T-helper 22 cell (primary cell): ENCODE measurements around the gene NKX2-1.
"Not testable (repeated sequence)": the region's sequence is repeated elsewhere in the genome, so short reads cannot be mapped to it uniquely, and the experiment has no call there.

Experiments used
- DNase-seq: peaks from one replicate; pipeline ENCODE4 v3.0.0-alpha.2; 2020; ENCODE audit warnings: low read depth

Gene NKX2-1

GRCh38 chr14:36519431-36520321 is at the start of gene NKX2-1:
Gene NKX2-1, minus strand, starts transcription at chr14:36520232. Its CDS starts 103 bp downstream, at chr14:36520129.
- DNase-seq = no peak

- DNase-seq = no peak
Observed at GRCh38 chr14:36556811-36557433, 36.9 kb upstream of the NKX2-1 start.

- DNase-seq = no peak
Observed at GRCh38 chr14:36555998-36556743, 36.1 kb upstream of the NKX2-1 start.

DNA sequence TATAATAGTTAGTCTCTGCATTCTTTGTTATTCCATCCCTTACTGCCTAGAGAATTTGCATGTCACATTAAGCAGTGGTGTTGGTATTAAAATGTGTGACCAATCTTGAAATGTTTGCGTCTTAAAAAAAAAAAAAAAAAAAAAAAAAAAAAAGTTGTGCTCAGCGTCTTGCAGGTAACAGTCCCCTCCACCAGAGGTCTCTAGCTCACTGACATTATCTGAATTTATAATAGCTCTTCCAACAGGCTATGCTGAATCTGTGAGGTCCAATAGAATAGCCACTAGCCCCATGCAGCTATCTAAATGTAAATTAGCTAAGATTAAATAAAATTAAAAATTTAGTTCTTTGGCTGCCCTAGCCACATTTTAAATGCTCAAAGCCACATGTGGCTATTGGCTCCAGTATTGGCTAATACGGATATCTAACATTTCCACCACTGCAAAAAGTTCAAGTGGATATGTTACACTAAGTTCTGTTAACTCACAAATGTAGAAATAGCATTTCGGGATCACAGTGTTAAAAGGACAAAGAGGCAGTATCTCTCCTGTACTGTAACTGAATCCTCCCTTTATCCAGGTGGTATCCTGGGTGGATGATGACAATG is 33.7 kb upstream of the NKX2-1 start:
- no peak for DNase-seq

DNA sequence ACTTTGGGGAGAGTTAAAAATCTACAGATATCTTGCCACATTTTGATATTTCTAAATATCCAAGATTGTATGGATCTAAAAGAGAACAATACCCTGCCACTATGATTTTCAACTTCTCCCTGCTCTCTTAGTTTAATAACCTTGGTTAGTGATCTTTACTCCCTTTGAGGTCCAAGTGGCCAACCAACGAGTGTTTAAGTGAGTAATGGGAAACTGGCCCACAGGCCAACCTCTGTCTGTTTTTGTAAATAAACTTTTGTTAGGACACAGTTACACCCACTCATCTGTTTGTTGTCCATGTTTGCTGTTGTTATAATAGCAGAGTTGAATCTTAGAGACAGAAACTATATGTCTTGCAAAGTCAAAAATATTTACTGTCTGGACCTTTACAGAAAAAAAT is 30.9 kb upstream of the NKX2-1 start:
- no peak for DNase-seq

DNA sequence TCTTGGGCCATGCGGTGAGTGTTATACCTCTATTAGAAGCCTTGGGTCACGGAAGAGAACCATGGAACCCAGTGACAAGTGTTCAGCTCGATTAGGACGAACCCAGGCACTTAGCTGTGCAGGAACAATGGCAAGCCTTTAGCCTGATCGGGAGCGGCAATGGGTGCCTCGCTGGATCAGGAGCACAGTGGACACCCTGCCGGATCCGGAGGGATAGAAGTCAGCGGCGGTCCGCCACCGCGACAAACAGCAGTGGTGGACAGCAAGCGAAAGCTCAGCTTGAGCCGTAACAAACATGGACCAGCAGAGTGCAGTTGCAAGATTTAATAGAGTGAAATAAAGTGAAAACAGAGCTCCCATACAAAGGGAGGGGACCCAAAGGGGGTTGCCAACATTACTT is 24.2 kb upstream of the NKX2-1 start:
- DNase-seq = not testable (repeated sequence)

DNA sequence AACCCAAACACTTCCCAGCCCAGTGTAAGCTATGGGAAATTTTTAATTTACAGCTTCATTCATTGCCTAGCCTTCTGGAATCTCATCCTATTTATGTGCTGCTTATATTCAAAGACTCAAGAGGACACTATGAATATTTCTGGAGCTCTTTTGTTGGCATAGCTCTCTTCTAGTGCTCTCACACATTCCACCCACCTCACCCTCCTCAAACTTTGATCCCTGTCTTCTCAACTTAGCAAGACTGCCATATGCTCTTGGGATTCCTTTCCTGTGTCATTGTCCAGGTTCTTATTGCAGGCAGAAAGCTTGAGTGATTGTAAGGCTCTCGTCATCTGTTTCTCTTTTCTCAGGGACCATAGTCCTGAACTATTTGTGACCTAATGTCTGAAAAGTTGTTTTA is 18.0 kb upstream of the NKX2-1 start:
- DNase-seq = no peak

- DNase-seq = no peak
Observed at GRCh38 chr14:36529062-36529461, 9.0 kb upstream of the NKX2-1 start.

- no peak for DNase-seq
Observed at GRCh38 chr14:36525746-36526099, 5.7 kb upstream of the NKX2-1 start.

- no peak for DNase-seq
Observed at GRCh38 chr14:36524874-36525745, 5.1 kb upstream of the NKX2-1 start.

GRCh38 chr14:36524220-36524837 is 4.3 kb upstream of the NKX2-1 start:
- no peak for DNase-seq

- no peak for DNase-seq
Observed at GRCh38 chr14:36522972-36523715, 3.1 kb upstream of the NKX2-1 start.

DNA sequence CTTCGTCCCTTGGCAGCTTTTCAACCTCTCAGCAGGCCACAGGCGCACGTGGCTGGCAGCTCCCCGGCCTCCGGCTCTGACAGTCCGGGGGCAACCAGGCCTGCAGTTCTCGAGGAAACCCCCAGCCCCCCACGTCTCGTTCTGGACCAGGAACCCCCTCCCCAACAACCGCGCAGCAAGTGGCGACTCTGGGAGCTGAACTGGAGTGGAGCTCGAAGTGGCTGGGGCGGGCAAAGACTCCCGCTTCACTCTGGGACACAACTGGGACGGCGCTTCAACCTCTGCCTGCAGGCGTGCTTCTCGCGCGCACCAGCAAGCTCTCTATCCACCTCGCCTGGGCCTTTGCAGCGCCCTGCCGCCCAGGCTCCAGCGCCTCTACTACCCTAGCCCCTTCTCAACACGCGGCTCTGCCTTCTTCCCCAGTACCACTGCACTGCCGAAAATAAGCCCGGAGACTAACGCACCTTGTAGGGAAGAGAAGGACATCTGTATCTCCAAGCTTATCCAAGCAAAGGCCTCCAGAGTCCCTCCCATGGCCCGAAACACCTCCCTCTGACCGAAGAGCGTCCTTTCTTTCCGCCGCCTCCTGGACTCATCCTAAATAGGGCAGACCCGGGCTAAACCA is 2.4 kb upstream of the NKX2-1 start:
- no peak for DNase-seq

- DNase-seq = no peak
Observed at GRCh38 chr14:36521598-36522345, 1.7 kb upstream of the NKX2-1 start.

DNA sequence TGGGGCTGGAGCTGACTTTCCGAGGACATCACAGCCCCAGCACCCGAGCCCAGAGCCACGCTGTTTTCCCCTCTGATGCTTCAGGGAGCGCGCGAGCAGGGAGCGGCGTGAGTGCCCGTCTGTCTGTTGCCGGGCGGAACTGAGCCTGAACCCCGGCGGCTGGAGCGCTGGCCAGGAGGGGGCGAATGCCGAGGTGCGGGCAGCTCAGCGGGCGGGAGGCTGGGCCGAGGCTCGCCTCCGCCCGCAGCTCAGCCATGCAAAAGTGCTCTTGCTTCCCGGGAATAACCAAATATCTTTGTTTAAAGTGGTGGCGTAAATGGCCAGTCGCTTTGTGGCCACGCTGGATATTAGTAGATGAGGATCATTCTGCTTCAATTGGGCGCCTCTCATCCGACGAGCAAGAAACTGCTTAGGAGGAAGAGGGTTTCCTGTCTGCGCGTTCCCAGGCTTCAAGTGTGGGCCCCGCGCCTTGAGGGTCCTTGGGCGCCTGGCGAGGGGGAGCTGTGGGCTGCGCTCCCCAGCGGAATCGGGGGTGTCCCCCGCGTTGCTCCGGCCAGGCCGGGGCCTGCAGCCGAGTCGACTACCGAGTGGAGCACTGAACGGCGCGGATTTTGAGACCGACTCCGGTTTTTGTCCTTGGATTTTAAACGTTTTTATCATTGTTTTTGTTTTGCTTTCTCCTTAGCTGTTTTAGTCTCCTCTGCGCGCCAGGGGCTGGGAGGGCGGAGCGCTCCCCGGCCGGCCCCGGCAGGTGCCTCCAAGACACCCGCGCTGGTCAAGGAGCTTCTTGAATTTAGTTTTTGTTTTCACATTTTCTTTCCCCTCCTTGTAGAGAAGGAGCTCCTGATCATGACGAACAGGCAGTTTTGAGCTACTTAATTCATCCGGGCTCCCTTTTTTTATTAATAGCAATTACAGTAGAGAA is 831 bp upstream of the NKX2-1 start:
- DNase-seq = no peak

GRCh38 chr14:36518586-36519430 is 1.2 kb downstream of the NKX2-1 start:
- DNase-seq = no peak

- no peak for DNase-seq
Observed at GRCh38 chr14:36518031-36518585, 1.9 kb downstream of the NKX2-1 start.
